HG03175 (cell line): ENCODE data around the gene PLOD1.
"Not testable (repeated sequence)": the region's sequence is repeated elsewhere in the genome, so short reads cannot be mapped to it uniquely, and the experiment has no call there.

Experiments
- ATAC-seq: cut with Tn5 transposase; IDR thresholded peaks from one replicate; pipeline ENCODE4 v1.9.1; 2021; ENCODE audit warnings: mild to moderate bottlenecking, moderate library complexity; ENCODE audit not compliant: unreplicated experiment

Gene PLOD1

GRCh38 chr1:11934302-11935056 is at the start of gene PLOD1:
Gene PLOD1, plus strand, starts transcription at chr1:11934717. Its CDS starts 63 bp downstream, at chr1:11934780.
- peak; percentile 91 for ATAC-seq

DNA sequence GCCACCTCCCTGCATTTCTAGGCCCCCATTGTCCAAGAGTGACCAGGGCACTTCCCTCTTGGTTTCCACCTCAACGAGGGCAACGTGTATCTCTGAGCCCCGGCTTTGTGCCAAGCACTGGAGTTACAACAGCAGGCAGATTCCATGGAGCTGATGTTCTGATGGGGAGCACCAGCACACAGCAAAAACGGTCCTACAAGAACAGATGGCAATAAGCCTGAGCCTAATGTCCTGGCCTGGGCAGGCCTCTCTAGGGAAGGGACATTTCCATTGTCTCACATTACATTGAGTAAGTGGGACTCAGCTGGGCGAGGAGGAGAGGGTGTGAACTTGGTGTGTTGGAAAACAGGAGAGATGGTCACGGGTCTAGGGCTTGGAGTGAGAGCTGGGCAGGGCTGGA is 48.6 kb upstream of the PLOD1 start:
- ATAC-seq, result no peak

DNA sequence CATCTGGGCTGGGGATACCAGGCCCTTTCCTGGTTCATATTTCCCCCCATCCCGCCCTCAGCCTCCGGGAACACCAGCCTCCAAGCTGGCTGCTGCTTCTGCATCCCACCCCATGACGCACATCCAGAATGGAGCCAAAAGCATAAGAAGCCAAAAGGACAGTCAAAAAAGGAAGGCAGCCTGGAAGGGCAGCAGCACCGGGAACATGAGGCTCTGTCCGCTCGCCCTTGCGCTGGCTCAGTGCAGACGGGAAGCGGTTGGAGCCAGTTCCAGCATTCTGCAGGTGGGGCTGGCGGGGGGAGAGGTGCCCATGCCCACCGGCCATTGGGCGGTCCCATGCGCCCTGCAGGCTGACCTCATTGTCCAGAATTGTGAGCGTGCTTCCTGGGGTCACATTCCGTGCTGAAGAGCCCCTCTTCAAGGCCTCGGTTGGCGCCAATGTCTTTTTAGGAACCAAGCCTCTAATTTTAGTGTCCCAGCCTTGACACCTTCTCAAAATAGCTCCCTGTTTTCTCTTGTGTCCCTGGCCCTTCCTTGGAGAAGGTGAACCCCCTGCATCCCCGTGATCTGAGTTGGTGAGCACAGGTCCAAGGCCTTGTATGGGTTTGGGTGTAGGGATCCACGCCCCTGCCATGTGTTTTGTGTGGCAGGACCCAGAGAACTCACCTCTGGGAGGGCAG is 47.4 kb upstream of the PLOD1 start:
- ATAC-seq, result no peak

DNA sequence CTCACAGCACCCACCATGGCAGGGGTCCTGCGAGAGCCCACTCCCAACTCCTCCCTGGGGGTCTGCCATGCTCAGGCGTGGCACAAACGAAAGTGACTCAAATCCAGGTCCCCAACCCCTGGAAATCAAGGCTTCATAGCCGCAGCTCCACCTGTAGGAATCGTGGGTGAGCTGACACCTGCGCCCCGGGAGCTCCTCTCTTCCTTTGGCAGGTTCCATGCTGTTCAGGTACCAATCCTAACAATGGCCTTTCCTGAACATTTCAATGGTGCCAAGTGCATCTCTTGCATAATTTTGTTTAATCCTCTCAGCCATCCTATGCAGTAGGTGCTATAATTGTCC is 46.9 kb upstream of the PLOD1 start:
- ATAC-seq, result no peak

DNA sequence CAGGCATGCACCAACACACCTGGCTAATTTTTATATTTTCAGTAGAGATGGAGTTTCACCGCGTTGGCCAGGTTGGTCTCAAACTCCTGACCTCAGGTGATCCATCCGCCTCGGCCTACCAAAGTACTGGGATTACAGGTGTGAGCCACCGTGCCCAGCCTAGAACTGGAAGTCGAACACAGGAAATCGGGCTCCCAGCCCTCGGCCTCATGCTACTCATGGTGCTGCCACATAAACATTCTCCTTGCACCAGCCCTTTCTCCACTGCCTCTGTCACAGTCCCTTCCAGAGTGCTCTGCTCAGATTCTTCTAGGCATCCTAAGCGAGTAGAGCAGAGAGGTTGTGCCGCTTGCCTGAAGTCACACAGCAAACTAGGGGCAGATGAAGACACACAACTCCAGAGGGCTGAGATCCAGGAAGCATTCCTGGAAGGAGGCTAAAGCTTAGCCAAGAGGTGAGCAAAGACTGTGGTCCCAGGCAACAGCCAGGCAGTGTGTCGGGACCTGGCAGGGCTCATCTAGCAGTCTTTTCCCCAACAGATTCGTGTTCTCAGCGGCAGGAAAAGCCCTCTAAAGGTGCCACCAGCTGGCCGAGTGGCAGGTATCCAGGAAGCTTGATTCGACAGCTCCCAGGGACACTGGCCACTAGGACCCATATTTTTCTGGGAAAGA is 46.2 kb upstream of the PLOD1 start:
- ATAC-seq, result no peak

DNA sequence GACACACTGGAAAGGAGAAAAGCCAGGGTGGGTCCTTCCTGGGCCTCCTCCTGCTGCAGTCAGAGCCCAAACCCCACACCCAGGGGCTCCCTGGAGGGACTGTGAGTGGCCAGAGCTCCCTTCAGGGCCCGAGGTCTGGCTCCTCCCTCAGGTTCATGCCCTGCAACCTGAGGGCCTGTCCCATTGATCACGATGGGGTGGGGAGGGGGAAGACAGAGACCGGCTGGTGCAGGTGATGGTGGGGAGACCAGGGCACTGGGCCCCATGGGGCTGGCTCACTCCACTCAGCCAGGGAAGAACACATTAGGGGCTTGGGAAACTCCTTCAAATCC is 45.7 kb upstream of the PLOD1 start:
- ATAC-seq, result no peak

GRCh38 chr1:11891433-11892186 is 42.9 kb upstream of the PLOD1 start:
- ATAC-seq, result no peak

- ATAC-seq, result no peak
These were observed 40.6 kb upstream of the PLOD1 start for GRCh38 chr1:11893907-11894251.

DNA sequence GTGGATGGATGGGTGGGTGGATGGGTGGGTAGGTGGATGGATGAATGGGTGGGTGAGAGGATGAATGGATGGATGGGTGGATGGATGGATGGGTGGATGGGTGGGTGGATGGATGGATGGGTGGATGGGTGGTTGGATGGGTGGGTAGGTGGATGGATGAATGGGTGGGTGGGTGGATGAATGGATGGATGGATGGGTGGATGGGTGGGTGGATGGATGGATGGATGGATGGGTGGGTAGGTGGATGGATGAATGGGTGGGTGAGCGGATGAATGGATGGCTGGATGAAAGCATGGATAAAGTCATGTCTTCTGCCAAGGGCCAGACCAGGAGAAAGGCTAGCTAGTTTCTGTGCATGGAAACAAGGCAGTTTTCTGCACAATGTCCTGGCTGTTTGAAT is 40.0 kb upstream of the PLOD1 start:
- not testable (repeated sequence) for ATAC-seq

DNA sequence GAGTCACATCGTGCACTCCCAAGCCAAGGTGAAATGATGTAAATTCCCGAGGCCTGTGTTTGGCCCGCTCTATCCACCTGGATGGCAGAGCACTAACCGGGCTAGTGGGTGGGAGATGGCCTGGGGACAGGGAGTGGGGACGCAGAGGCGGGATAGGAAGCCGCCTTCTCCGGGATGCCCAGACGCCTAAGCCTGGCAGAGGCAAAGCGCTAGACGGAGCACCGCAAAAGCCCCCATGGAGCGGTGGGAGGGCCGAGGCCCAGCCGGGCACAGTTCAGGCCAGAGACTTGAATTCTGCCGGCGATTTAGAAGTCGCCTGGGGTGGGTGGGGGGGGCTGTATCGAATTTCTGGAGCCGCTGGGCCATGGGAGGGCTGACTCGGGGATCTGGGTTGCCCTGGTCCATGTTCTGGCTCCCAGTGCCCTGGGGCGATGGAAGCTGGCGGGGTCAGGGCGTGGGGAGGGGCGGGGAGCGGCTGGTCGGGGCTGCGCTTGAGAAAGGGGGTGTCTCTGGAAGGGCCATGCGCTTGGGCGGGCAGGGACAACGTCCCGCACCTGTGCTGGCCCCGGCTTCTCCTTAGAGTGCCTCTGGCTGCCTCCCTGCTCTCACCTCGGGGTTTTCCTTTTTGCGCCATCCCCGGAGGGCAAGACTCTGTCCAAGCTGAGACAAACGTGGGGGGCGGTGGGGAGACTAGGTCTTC is 36.3 kb upstream of the PLOD1 start:
- ATAC-seq, result no peak

DNA sequence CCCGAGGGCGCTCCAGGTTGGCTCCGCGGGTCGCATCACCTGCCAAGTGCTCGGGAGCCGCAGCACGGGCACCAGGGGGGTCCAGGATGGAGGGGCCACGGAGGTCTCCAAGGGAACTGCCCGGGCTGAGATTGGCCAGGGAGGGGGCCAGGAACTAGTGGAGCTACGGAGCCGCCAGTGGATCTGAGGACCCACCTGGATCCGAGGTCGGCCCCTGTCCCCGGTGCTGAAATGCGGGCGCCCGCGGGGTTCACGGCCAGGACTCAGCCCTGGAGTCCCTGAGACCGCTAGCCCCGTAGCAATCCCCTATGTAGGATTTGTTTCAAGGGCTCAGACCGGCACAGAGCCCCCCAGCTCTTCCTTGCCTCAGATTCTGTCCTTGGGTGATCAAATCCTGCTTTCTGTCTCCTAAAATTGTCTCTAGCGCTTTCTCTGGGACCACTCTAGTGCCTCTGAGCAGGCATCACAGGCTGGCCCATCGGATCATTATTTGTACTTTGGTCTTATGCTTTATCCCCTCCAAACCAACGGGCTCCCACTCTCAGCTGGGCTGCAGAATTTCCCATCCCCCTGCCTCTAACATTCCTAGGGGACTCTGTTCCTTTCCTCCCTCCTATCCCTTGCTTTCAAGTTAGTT is 35.6 kb upstream of the PLOD1 start:
- ATAC-seq, result no peak

- not testable (repeated sequence) for ATAC-seq
These were observed 33.1 kb upstream of the PLOD1 start for GRCh38 chr1:11901446-11901845.

DNA sequence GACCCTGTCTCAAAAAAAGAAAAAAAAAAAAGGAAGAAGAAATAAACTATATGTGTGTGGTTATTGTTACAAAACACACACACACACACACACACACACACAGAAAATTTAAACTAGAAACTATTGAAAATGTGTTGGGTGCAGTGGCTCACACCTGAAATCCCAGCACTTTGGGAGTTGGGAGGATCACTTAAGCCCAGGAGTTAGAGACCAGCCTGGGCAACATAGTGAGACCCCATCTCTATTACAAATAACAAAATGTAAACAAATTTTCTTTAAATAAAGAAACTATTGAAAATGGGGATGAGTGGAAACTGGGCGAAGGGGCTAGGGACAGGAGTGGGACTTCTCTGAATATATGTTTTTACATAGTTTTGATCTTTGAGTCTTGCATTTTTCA is 31.3 kb upstream of the PLOD1 start:
- ATAC-seq, result no peak

DNA sequence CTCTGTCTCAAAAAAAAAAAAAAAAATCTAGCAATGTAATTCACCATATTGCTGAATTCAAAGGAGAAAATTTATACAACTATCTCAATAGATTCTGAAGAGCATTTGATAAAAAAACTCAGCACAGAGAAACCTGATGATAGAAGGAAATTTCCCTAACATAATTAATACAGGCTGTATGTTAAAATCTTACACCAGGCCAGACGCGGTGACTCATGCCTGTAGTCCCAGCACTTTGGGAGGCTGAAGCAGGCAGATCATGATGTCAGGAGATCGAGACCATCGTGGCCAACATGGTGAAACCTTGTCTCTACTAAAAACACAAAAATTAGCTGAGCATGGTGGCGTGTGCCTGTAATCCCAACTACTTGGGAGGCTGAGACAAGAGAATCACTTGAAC is 30.4 kb upstream of the PLOD1 start:
- not testable (repeated sequence) for ATAC-seq

- ATAC-seq, result no peak
These were observed 29.5 kb upstream of the PLOD1 start for GRCh38 chr1:11904978-11905377.

- ATAC-seq, result no peak
These were observed 27.6 kb upstream of the PLOD1 start for GRCh38 chr1:11906870-11907269.

DNA sequence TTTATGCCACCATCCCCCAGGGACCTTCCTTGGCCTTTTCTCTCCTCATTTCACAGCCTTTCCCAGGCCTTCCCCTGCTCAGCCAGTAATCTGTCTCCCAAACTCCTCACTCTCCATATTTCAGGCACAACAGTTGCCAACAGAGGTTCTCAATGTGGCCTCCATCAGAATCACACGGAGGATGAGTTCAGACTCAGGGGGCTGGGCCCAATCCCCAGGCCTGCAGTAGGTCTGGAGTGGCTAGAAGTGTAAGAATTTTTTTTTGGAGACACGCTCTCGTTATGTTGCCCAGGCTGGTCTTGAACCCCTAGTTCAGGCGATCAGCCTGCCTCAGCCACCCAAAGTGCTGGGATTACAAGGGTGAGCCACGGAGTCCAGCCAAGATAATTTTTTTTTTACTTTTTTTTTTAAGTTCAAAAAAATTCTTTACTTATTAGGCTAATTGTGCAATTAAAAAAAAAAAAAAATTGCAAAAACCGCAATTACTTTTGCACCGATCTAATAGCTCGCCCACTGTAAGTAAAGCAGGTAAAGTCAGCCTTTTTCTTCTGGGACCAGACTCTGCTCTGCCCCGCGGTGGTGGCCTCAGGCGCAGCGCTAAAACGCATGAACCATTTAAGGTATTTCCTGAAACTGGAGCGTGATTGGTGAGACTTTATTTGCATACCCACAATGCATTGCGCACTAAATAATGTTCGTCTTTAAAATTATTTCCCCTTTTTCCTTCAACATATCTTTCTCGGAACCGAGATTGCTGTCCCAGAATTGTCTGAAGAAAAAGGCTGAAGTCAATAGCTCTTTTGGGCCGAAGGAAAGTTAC is 27.0 kb upstream of the PLOD1 start:
- ATAC-seq, result peak; percentile 50

DNA sequence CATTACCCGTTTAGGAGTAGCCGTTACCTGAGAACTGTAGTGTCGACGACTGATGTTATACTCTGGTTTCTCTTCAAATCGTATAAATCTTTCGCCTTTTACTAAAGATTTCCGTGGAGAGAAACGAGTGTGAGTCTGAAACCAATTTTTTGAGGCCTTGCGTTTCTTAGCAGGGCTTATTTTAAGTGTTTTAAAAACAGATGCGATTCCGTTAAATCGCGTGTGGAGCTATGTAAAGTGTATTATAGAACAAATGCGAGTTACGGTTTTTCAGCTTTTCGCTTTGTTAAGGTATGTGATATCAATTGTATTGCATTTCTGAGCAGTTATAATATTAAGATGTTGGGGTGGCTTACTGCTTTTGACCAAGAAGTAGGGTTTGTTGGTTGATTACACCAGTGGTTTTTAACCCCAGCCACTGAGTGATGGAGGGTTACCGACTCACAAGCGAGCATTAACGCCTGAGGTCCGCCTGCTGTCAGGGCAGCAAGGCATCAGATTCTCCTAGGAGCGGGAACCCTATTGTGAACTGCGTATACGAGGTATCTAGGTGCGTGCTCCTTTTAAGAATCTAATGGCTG is 26.3 kb upstream of the PLOD1 start:
- ATAC-seq, result peak; percentile 53

DNA sequence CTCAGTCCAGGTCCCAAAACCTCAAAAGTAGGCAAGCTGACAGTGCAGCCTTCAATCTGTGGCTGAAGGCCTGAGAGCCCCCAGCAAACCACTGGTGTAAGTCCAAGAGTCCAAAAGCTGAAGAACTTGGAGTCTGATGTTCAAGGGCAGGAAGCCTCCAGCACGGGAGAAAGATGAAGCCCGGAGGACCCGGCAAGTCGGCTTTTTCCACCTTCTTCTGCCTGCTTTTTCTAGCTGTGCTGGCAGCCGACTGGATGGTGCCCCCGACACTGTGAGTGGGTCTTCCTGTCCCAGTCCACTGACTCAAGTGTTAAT is 23.6 kb upstream of the PLOD1 start:
- ATAC-seq, result not testable (repeated sequence)
